B cell (primary cell): ENCODE results near the gene SLC13A2. TPM values are rescaled to one million over a fixed set of nuclear protein-coding genes. Genes with fewer than 3 reads are reported as not detected.

Source experiments
- ATAC-seq: fragments of 200-7000 bp; cut with Tn5 transposase; one replicate; pipeline ENCODE4 v1.10.0; 2021; ENCODE audit warnings: low read depth, mild to moderate bottlenecking, moderate number of reproducible peaks, moderate library complexity
- CTCF ChIA-PET: fragments of 350-600 bp; sonication (Branson Sonifier 250); formaldehyde crosslinking; loops from one replicate; lab custom pipeline; 2021; ENCODE audit warnings: antibody characterized with exemption, inconsistent platforms; lab: Charles Lee
- POLR2A ChIA-PET: fragments of 350-600 bp; sonication (Branson Sonifier 250); formaldehyde crosslinking; loops from one replicate; lab custom pipeline; 2021; ENCODE audit warnings: antibody characterized with exemption; lab: Charles Lee
- DNase-seq: peaks from one replicate; pipeline ENCODE4 v3.0.0; 2013
- H2AFZ ChIP-seq: 2 replicates; pipeline ENCODE4 v1.6.1; 2012; ENCODE audit warnings: mild to moderate bottlenecking, low read depth, low read length; ENCODE audit not compliant: insufficient read depth, poor library complexity, severe bottlenecking
- H3K27ac ChIP-seq, 2 donors: 1 replicate in 1 of 2; 2 replicates in 1 of 2; pipeline ENCODE4 v1.5.1; 2012 to 2013; ENCODE audit warnings: low read length in 2 of 2, mild to moderate bottlenecking in 2 of 2, moderate library complexity in 1 of 2
- H3K27me3 ChIP-seq, 4 experiments: fragments of 200-600 bp in 1 of 4; sonication (generic) in 1 of 4; replicated peaks in 1 of 4; 1 replicate in 2 of 4; 2 replicates in 2 of 4; pipeline versions ENCODE4 v1.6.1 to v1.7.0; 2013 to 2016; ENCODE audit warnings: low read length in 3 of 4, mild to moderate bottlenecking in 2 of 4, mixed read lengths in 1 of 4, moderate library complexity in 1 of 4; ENCODE audit not compliant: insufficient read depth in 4 of 4, control insufficient read depth in 3 of 4; ENCODE audit errors: control extremely low read depth in 1 of 4
- H3K36me3 ChIP-seq, 2 experiments: replicated peaks in 1 of 2; 1 replicate in 1 of 2; 2 replicates in 1 of 2; pipeline versions ENCODE4 v1.6.1 to v1.7.1; 2013; ENCODE audit warnings: low read length in 1 of 2; ENCODE audit not compliant: insufficient read depth in 2 of 2, control insufficient read depth in 1 of 2; ENCODE audit errors: control extremely low read depth in 1 of 2, extremely low read depth in 1 of 2
- H3K4me1 ChIP-seq, 2 donors: fragments of 200-600 bp in 1 of 2; sonication (generic) in 1 of 2; 1 replicate in 1 of 2; 2 replicates in 1 of 2; pipeline versions ENCODE4 v1.5.1 to v1.6.1; 2013 to 2017; ENCODE audit warnings: low read length in 2 of 2; ENCODE audit not compliant: control insufficient read depth in 2 of 2, insufficient read depth in 2 of 2
- H3K4me2 ChIP-seq: replicated peaks from 2 replicates; pipeline ENCODE3; 2012; ENCODE audit warnings: mild to moderate bottlenecking, low read depth, low read length; ENCODE audit not compliant: poor library complexity, severe bottlenecking
- H3K4me3 ChIP-seq, 5 experiments: fragments of 200-600 bp in 1 of 5; sonication (generic) in 1 of 5; 1 replicate in 3 of 5; 2 replicates in 2 of 5; pipeline versions ENCODE4 v1.5.1 to v1.7.0; 2011 to 2016; ENCODE audit warnings: low read length in 4 of 5, mild to moderate bottlenecking in 4 of 5, low read depth in 2 of 5, control low read depth in 1 of 5, moderate library complexity in 1 of 5; ENCODE audit not compliant: insufficient read depth in 1 of 5; ENCODE audit errors: control extremely low read depth in 1 of 5, extremely low read depth in 1 of 5
- H3K79me2 ChIP-seq: fragments of 200-600 bp; sonication (generic); one replicate; pipeline ENCODE4 v1.6.0; 2016; ENCODE audit warnings: low read length; ENCODE audit not compliant: control insufficient read depth, insufficient read depth
- H3K9ac ChIP-seq: fragments of 200-600 bp; sonication (generic); 2 replicates; pipeline ENCODE4 v1.6.1; 2017; ENCODE audit warnings: mild to moderate bottlenecking, low read length, moderate library complexity
- H3K9me3 ChIP-seq, 3 donors: one replicate each; pipeline versions ENCODE4 v1.6.1 to v1.7.1; 2013; ENCODE audit warnings: low read length in 2 of 3; ENCODE audit not compliant: control insufficient read depth in 2 of 3, insufficient read depth in 1 of 3; ENCODE audit errors: control extremely low read depth in 1 of 3
- H4K20me1 ChIP-seq: 2 replicates; pipeline ENCODE4 v1.6.0; 2012; ENCODE audit warnings: mild to moderate bottlenecking, low read length; ENCODE audit not compliant: insufficient read depth, control insufficient read depth, poor library complexity, severe bottlenecking
- H3K27ac Mint-ChIP-seq: one replicate; pipeline ENCODE4 v1.8.0; 2021; ENCODE audit warnings: mixed read lengths
- H3K27me3 Mint-ChIP-seq: one replicate; pipeline ENCODE4 v1.8.0; 2021; ENCODE audit warnings: mixed read lengths
- H3K4me1 Mint-ChIP-seq: one replicate; pipeline ENCODE4 v1.8.0; 2021; ENCODE audit warnings: mixed read lengths
- H3K4me3 Mint-ChIP-seq: one replicate; pipeline ENCODE4 v1.8.0; 2021; ENCODE audit warnings: mixed read lengths
- H3K9me3 Mint-ChIP-seq: one replicate; pipeline ENCODE4 v1.8.0; 2022; ENCODE audit warnings: mixed read lengths; ENCODE audit not compliant: insufficient read depth
- CTCF ChIP-seq: fragments of 200-600 bp; IDR thresholded peaks from one replicate; pipeline ENCODE4 v1.8.0; 2022; ENCODE audit warnings: antibody characterized with exemption, mild to moderate bottlenecking
- EZH2 ChIP-seq: IDR thresholded peaks from 2 replicates; pipeline ENCODE4 v1.6.1; 2012; ENCODE audit warnings: borderline replicate concordance, low read depth, mild to moderate bottlenecking, moderate library complexity, low read length; ENCODE audit not compliant: insufficient read depth, poor library complexity, severe bottlenecking
- WGBS: methylation state at CpG from one replicate; pipeline ENCODE4 v1.1.5; 2013; ENCODE audit warnings: missing lambda C conversion rate; ENCODE audit not compliant: insufficient coverage; 5-methylcytosine and 5-hydroxymethylcytosine counted together
- intact Hi-C: fragments of 100-400 bp; cut with micrococcal nuclease; formaldehyde crosslinking; loops from one replicate; pipeline ENCODE4 v1.10.0; 2022
- polyA plus RNA-seq: library from polyadenylated mRNA; depleted of rRNA; stranded (reverse); fragments of >200 nt; gene quantifications from 2 replicates; pipeline ENCODE4 v1.2.3, GENCODE V29; 2012
- total RNA-seq, 2 donors: library from RNA; stranded (reverse); fragments of 120-200 nt in 1 of 2; gene quantifications; 1 replicate in 1 of 2; 2 replicates in 1 of 2; pipeline versions ENCODE4 v1.2.3 to v1.2.4, GENCODE V29; 2013 to 2022

The SLC13A2 gene
- total and polyA plus RNA-seq, 2 donors (not counting 1 experiment from before 2014, with no cell fraction given) = not detected

GRCh38 chr17:28494445-28495188 lies 21.2 kb downstream of the SLC13A2 start:
- ChIA-PET CTCF (interaction anchor here (0.7 to 15.2 kb wide), 12 partner anchors 8 to 167 kb away, joined by 3 to 220 read pairs (median 6); partner anchors contain the start of genes BLTP2, RSKR, SDF2 and SUPT6H), POLR2A (no interaction called here)
- peaks cover 11% of the 10 kb centered on the region for H3K4me1 Mint-ChIP-seq

More at GRCh38 chr17:28494445-28495188, 21.2 kb downstream of the SLC13A2 start:
- no peak overlapping the region for H3K27ac Mint-ChIP-seq
- Histone ChIP-seq H3K4me1 (peaks cover 0 to 11% of the 10 kb centered on the region in 2 donors), H3K4me3 (no peak overlapping the region), H3K79me2 (no peaks in the 10 kb centered on the region), H3K9me3 (no peaks in the 10 kb centered on the region), H3K36me3 (no peaks in the 10 kb centered on the region), H2AFZ (no peak overlapping the region), H3K27ac (no peak overlapping the region), H3K4me2 (no peak overlapping the region), H3K9ac (no peak overlapping the region), H3K27me3 (no peaks in the 10 kb centered on the region), H4K20me1 (no peaks in the 10 kb centered on the region)
- 42% methylated on average over 15 of the region's 15 CpGs for WGBS
- ATAC-seq (peak; percentile 85), DNase-seq (peak; percentile 86)
- H3K9me3 Mint-ChIP-seq = no peaks in the 10 kb centered on the region
- no peak overlapping the region for H3K4me3 Mint-ChIP-seq
- TF ChIP-seq EZH2 (no peak), CTCF (peak; percentile 85)
- H3K27me3 Mint-ChIP-seq = no peaks in the 10 kb centered on the region
- intact Hi-C loops = loop anchor here (1.0 to 2.0 kb wide), 2 partner anchors 46 to 54 kb away; no protein-coding TSS in a partner anchor
